A549 (cell line): Measurements from ENCODE around the gene TSPAN5.

Experiments
- EP300 ChIP-seq, 2 experiments: fragments of >200 bp; sonication (Bioruptor Twin); formaldehyde crosslinking; IDR thresholded peaks; 2 replicates in 1 of 2; 3 replicates in 1 of 2; pipeline ENCODE4 v1.6.1; 2016 to 2017
- ESRRA ChIP-seq: fragments of 150-350 bp; IDR thresholded peaks from 2 replicates; pipeline ENCODE4 v1.6.1; 2014; ENCODE audit warnings: mild to moderate bottlenecking, low read length, borderline replicate concordance
- POLR2A ChIP-seq: IDR thresholded peaks from 2 replicates; pipeline ENCODE4 v1.6.1; 2012; ENCODE audit warnings: mild to moderate bottlenecking, low read length
- TF ChIP-seq, protein P1 (sequence below): fragments of >200 bp; sonication (Bioruptor Twin); formaldehyde crosslinking; IDR thresholded peaks from 3 replicates; pipeline ENCODE4 v1.5.1; 2016
- TF ChIP-seq, protein P2 (sequence below): fragments of 250-450 bp; sonication (Bioruptor Pico); IDR thresholded peaks from 2 replicates; pipeline ENCODE4 v1.5.0; 2021; ENCODE audit warnings: mild to moderate bottlenecking, moderate library complexity, borderline replicate concordance

DNA sequence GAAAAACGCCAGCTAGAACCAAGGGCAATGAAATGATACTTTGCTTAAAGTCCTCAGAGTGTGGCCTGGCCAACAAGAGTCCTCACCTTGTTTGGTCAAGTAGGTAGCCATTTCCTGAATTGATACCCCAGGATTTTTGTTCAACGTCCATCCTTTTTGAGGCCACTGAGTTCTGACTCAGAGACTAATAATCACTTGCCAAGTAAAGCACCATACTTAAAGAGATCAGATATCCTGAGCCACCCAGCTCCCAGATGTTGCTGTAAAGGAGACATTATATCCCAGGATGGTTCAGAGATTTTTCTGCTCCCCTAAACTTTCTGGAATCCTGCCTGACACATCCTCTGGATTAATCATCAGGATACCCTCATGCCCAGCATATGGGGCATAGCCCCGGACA lies 206.3 kb downstream of the TSPAN5 start:
- TF ChIP-seq EP300 (IDR thresholded peaks at IDR 0.05) (no peak), ESRRA (no peak), POLR2A (no peak)
- TF ChIP-seq, protein P1, sequence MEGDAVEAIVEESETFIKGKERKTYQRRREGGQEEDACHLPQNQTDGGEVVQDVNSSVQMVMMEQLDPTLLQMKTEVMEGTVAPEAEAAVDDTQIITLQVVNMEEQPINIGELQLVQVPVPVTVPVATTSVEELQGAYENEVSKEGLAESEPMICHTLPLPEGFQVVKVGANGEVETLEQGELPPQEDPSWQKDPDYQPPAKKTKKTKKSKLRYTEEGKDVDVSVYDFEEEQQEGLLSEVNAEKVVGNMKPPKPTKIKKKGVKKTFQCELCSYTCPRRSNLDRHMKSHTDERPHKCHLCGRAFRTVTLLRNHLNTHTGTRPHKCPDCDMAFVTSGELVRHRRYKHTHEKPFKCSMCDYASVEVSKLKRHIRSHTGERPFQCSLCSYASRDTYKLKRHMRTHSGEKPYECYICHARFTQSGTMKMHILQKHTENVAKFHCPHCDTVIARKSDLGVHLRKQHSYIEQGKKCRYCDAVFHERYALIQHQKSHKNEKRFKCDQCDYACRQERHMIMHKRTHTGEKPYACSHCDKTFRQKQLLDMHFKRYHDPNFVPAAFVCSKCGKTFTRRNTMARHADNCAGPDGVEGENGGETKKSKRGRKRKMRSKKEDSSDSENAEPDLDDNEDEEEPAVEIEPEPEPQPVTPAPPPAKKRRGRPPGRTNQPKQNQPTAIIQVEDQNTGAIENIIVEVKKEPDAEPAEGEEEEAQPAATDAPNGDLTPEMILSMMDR, result no peak
- TF ChIP-seq, protein P2, sequence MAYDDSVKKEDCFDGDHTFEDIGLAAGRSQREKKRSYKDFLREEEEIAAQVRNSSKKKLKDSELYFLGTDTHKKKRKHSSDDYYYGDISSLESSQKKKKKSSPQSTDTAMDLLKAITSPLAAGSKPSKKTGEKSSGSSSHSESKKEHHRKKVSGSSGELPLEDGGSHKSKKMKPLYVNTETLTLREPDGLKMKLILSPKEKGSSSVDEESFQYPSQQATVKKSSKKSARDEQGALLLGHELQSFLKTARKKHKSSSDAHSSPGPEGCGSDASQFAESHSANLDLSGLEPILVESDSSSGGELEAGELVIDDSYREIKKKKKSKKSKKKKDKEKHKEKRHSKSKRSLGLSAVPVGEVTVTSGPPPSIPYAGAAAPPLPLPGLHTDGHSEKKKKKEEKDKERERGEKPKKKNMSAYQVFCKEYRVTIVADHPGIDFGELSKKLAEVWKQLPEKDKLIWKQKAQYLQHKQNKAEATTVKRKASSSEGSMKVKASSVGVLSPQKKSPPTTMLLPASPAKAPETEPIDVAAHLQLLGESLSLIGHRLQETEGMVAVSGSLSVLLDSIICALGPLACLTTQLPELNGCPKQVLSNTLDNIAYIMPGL (CRISPR knock-in tag), result no peak
